Coronary artery (tissue), 2 donors: ENCODE data around the gene CTIF.

ENCODE experiments used
- DNase-seq: peaks from one replicate; pipeline ENCODE4 v3.0.0-alpha.2; 2017; ENCODE audit warnings: low spot score
- H3K27ac ChIP-seq, 2 donors: fragments of 200-600 bp; sonication (generic); one replicate each; pipeline ENCODE4 v1.5.1; 2016 to 2019
- H3K4me3 ChIP-seq: fragments of 200-600 bp; sonication (generic); 2 replicates; pipeline ENCODE4 v1.5.1; 2016; ENCODE audit warnings: mild to moderate bottlenecking, moderate library complexity
- TF ChIP-seq, protein P1 (sequence below): fragments of 200-600 bp; sonication (generic); IDR thresholded peaks from one replicate; pipeline ENCODE4 v1.5.1; 2019; ENCODE audit warnings: antibody characterized with exemption

Gene CTIF

DNA sequence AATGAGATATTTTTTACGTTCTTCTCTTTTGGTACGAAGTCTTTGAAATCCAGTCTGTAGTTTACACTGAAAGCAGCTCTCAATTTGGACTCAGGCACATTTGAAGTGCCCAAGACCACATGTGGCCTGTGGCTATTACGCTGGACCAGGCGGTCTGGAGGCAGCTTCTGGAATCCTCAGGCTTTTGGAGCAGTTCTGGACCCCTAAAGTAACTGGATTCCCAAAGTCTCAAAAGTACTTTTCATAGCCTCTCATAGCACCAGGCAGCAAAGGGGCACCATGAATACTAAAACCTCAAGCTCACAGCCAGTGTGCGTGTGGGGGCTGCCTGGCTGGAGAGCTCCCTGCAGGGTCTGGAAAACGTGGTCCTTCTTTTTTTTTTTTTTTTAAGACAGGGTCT is 293.0 kb downstream of the CTIF start:
- Histone ChIP-seq H3K4me3 (no peak overlapping the region), H3K27ac (no peak overlapping the region)
- TF ChIP-seq, protein P1, sequence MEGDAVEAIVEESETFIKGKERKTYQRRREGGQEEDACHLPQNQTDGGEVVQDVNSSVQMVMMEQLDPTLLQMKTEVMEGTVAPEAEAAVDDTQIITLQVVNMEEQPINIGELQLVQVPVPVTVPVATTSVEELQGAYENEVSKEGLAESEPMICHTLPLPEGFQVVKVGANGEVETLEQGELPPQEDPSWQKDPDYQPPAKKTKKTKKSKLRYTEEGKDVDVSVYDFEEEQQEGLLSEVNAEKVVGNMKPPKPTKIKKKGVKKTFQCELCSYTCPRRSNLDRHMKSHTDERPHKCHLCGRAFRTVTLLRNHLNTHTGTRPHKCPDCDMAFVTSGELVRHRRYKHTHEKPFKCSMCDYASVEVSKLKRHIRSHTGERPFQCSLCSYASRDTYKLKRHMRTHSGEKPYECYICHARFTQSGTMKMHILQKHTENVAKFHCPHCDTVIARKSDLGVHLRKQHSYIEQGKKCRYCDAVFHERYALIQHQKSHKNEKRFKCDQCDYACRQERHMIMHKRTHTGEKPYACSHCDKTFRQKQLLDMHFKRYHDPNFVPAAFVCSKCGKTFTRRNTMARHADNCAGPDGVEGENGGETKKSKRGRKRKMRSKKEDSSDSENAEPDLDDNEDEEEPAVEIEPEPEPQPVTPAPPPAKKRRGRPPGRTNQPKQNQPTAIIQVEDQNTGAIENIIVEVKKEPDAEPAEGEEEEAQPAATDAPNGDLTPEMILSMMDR: no peak
- DNase-seq: no peak

DNA sequence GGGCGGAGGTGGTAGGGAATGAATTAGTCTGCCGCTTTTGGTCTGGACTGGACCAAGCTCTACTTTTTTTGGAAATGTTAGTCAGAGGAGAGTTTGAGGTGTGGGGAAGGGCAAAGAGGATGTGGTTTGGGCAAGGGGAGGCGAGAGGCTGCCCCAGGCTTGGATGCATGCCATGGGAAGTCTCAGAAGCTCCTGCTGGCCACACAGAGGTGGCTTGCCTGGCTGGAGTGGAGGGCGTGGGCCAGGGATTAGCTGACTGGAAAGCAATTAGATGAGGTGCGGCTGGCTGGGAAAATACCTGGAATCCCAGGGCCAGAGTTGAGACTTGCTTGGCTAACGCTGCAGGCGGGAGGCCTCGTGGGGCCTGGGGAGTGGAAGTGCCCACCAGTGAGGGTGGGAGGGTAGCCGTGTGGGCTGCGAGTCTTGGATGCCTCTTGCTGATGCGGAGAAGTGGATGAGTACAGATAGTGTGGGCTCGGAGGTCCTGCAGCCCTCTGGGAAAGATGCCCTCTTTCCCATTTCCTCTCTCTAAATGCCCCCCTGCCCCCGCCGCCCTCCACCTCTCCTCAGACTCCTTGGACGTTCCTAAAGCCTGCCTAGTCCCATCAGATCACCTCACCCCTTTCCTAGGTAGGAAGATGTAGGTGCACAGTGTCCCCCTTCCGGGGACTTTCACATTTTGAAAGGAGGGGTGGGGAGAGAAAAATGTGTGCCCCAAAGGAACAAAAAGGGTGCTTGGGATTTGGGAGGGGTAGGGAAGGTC is 294.3 kb downstream of the CTIF start:
- Histone ChIP-seq H3K4me3 (peak overlapping the region; percentile 17), H3K27ac (peak overlapping the region in 1 of 2 donors; percentile 68)
- TF ChIP-seq, protein P1: no peak
- DNase-seq: peak; percentile 78

DNA sequence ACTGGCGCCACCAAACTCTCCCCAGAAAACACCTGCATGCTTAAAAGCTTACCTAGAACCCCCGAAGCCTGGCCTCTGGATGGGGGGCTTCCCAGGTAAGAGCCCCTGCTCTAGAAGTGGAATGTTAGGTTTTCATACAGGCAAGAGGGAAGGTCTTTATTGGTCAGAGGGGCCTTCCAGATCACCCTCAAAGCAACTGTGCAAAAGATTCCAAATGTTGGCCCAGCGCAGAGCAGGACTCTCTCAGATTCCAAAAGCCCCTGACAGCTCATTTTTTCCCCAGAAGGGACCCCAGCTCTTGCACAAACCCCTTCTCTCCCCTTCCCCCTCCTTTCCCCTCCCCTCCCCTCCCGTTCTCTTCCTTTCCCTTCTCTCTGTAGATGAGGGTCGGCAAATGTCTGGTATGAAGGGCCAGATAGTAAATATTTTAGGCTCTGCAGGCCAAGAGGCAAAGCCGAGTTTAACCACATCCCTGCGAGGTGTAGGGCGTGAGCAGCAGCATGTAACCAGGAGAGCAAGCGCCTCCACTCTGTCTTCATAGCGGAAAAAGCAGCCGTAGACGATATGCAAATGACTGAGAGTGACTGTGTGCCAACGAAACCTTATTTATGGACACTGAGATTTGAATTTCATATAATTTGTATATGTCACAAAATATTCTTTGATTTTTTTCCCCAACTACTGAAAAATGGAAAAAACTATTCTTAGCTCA is 295.0 kb downstream of the CTIF start:
- Histone ChIP-seq H3K4me3 (peak overlapping the region; percentile 35), H3K27ac (peak overlapping the region; percentile 27 to 68)
- TF ChIP-seq, protein P1: no peak
- DNase-seq: peak; percentile 62

DNA sequence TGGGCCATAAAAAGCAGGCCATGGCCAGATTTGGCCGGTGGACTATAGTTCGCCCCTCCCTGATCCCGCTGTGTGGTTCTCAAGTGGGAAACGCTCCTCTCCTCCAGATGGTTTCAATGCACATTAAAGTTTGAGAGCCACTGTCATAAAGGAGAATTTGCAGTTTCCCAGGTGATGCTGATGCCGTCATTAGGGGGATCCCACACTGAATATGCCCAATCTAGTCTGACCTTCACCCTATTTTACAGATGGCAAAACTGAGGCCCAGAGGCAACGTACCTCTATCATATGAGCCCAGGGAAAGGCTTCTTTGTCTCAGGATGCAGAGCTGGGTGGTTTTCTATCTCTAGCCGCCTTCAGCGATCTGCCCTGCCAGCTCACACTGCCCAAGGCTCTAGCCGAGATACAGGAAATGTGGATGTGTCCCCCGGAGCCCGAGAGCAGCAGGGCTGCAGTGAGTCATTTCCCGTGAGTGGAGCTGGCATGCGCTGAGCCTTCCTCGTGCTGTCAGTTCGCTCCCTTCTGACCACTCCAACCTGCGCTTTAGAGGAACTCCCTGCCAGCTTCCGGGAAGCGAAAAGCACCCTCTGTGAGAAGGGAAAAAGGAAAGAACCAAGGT is 295.7 kb downstream of the CTIF start:
- Histone ChIP-seq H3K4me3 (peak overlapping the region; percentile 35), H3K27ac (peak overlapping the region; percentile 27 to 68)
- TF ChIP-seq, protein P1: no peak
- peak; percentile 88 for DNase-seq

DNA sequence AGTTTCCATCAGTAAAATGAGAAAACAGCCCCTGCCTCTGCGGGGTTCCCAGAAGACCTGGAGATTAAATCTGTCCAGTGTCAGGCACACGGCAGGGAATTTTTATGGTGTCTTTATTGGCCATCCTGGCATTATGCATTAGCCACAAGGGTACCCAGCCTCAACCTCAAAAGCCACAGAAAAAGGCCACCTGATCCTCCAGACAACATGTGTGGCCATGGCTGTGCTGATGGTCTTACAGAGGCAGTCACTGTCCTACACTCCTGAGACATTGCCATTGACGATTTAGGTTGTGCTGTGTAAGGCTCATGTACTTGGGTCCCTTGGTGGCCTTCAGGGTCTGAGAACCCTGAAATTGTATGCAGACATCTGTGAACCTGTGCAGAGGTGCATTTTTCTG is 296.3 kb downstream of the CTIF start:
- DNase-seq: no peak
- H3K27ac ChIP-seq: peak overlapping the region; percentile 10 to 68

DNA sequence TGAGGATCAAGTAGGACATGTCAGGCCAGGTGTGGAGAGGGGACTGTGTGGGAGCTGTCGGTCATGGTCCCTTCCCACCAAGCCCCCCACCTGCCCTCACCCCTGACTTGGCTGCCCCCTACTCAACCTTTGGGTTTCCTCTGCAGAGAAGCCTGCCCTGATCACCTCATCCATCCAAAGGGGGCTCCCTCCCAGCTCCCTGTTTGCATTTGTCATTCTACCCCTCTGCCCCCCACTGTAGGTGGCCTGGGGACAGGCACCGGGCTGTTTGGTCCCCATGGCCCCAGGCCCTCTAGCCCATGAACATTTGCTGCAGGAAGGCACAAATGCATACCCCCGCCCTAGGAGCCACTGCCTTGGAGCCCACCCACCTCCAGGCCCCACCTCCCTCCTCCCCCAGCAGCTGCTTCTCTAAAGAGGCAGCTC is 296.9 kb downstream of the CTIF start:
- TF ChIP-seq, protein P1: no peak
- Histone ChIP-seq H3K27ac (peak overlapping the region in 1 of 2 donors; percentile 68), H3K4me3 (no peak overlapping the region)
- no peak for DNase-seq

More for the DNA sequence above, 296.3 kb downstream of the CTIF start:
- TF ChIP-seq, protein P1: no peak
- H3K4me3 ChIP-seq: no peak overlapping the region
